Esophagus muscularis mucosa (tissue), 4 donors: ENCODE data around the gene PPP1R12A.
"Not testable (repeated sequence)": the region's sequence is repeated elsewhere in the genome, so short reads cannot be mapped to it uniquely, and the experiment has no call there.

ENCODE experiments used
- CTCF ChIP-seq, 3 experiments: fragments of 200-600 bp in 2 of 3; fragments of 450-650 bp in 1 of 3; sonication (generic) in 2 of 3; IDR thresholded peaks; one replicate each; pipeline ENCODE4 v1.5.1; 2017 to 2019; ENCODE audit warnings: antibody characterized with exemption in 3 of 3, mild to moderate bottlenecking in 2 of 3, moderate library complexity in 1 of 3
- EP300 ChIP-seq: sonication (generic); formaldehyde crosslinking; IDR thresholded peaks from one replicate; pipeline ENCODE4 v1.6.1; 2017; ENCODE audit warnings: antibody characterized with exemption
- POLR2A ChIP-seq: fragments of 450-650 bp; IDR thresholded peaks from one replicate; pipeline ENCODE4 v1.6.1; 2017; ENCODE audit warnings: antibody characterized with exemption, moderate library complexity, mild to moderate bottlenecking, low read depth

DNA sequence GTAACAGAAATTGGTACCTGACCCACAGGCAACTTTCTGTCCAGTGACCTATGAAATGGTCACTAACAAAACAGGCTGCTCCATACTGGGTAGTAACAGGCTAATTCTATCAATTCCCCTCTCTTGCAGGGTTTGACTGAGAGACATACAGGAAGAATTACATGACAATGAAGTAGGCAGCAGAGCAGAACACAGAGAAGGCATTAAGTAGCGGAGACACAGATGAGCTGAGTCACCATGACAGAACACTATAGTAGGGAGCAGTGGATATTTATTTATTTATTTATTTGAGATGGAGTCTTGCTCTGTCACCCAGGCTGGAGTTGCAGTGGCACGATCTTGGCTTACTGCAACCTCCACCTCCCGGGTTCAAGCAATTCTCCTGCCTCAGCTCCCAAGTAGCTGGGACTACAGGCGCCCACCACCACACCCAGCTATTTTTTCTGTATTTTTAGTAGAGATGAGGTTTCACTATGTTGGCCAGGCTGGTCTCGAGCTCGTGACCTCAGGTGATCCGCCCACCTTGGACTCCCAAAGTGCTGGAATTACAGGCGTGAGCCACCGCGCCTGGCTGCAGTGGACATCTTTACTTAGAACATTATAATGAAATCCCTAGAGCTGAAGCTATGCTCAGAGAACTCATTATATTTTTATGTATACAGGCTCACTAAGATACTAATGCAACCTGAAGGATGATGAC is 150.4 kb downstream of the PPP1R12A start:
- TF ChIP-seq POLR2A; CTCF (IDR thresholded peaks at IDR 0.05); EP300: not testable (repeated sequence)
